C4-2B (cell line): Measurements from ENCODE around the gene CLHC1.

Experiments used
- ZFX ChIP-seq: fragments of 450-650 bp; IDR thresholded peaks from 2 replicates; pipeline ENCODE4 v1.6.1; 2017
- TF ChIP-seq, protein P1 (sequence below): fragments of 450-650 bp; conservative IDR thresholded peaks from 2 replicates; pipeline ENCODE4 v1.5.1; 2017; ENCODE audit warnings: mild to moderate bottlenecking

DNA sequence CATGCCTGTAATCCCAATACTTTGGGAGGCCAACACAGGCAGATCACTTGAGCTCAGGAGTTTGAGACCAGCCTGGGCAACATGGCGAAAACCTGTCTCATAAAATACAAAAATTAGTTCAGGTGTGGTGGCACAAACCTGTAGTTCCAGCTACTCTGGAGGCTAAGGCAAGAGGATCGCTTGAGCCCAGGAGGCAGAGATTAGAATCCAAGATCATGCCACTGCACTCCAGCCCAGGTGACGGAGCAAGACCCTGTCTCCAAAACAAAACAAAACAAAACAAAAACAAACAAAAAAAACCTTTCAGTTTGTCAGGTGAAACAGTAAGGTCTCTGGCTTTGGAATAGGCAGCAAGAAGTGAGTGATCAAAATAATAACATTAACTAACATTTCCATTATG is 84.6 kb downstream of the CLHC1 start:
- TF ChIP-seq, protein P1, sequence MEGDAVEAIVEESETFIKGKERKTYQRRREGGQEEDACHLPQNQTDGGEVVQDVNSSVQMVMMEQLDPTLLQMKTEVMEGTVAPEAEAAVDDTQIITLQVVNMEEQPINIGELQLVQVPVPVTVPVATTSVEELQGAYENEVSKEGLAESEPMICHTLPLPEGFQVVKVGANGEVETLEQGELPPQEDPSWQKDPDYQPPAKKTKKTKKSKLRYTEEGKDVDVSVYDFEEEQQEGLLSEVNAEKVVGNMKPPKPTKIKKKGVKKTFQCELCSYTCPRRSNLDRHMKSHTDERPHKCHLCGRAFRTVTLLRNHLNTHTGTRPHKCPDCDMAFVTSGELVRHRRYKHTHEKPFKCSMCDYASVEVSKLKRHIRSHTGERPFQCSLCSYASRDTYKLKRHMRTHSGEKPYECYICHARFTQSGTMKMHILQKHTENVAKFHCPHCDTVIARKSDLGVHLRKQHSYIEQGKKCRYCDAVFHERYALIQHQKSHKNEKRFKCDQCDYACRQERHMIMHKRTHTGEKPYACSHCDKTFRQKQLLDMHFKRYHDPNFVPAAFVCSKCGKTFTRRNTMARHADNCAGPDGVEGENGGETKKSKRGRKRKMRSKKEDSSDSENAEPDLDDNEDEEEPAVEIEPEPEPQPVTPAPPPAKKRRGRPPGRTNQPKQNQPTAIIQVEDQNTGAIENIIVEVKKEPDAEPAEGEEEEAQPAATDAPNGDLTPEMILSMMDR, result no peak
- TF ChIP-seq ZFX, result no peak
